Measurements from ENCODE around the gene COMMD1.

DNA sequence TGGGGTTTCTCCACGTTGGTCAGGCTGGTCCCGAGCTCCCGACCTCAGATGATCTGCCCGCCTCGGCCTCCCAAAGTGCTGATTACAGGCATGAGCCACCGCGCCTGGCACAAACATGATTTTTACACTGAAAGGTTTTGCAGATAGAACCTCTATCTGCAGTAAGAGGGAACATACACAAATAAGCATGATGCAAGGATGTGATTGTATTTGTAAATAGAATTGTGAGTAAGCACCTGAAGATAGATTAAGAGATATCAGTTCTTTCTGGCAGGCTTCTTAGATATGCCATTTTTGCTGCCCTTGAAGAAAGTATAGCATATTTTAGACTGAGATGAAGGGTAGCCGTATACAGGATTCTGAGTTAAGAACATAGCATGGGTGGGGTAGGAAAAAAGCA, 3.6 kb downstream of the COMMD1 start:
- TF ChIP-seq ELF1 (IDR thresholded peaks at IDR 0.05) (no peak), EZH2phosphoT487 (IDR thresholded peaks at IDR 0.05; ENCODE audit: borderline replicate concordance, low read depth) (no peak)
